ENCODE measurements around the gene JSRP1. TPM values are rescaled to one million over a fixed set of nuclear protein-coding genes. Genes with fewer than 3 reads are reported as not detected.

Gene JSRP1
- 0.35 TPM for total RNA-seq
- long read RNA-seq: 0 reads

GRCh38 chr19:2255982-2256685 lies at the start of gene JSRP1:
Gene JSRP1 (minus strand): TSS chr19:2256417. CDS start chr19:2255314, 1,103 bp downstream.
- no peak for ATAC-seq (ENCODE audit: poor library complexity)
- DNase-seq: no peak
- intact Hi-C loops (cut with DNase I): no loop called here

- intact Hi-C loops (cut with DNase I): no loop called here
- DNase-seq (no peak), ATAC-seq (ENCODE audit: poor library complexity) (no peak)
These were observed 49.4 kb upstream of the JSRP1 start for GRCh38 chr19:2305452-2306280.

GRCh38 chr19:2303211-2303798 lies 47.1 kb upstream of the JSRP1 start:
- ATAC-seq (ENCODE audit: poor library complexity): no peak
- intact Hi-C loops (cut with DNase I): no loop called here

GRCh38 chr19:2302319-2303210 lies 46.3 kb upstream of the JSRP1 start:
- peak; percentile 74 for DNase-seq
- intact Hi-C loops (cut with DNase I): no loop called here
- ATAC-seq (ENCODE audit: poor library complexity): peak; percentile 74

More at GRCh38 chr19:2303211-2303798, 47.1 kb upstream of the JSRP1 start:
- DNase-seq: no peak

- intact Hi-C loops (cut with DNase I): no loop called here
- ATAC-seq (ENCODE audit: poor library complexity): no peak
- DNase-seq: no peak
These were observed 44.3 kb upstream of the JSRP1 start for GRCh38 chr19:2300533-2300932.

- intact Hi-C loops (cut with DNase I): no loop called here
- no peak for DNase-seq
- ATAC-seq (ENCODE audit: poor library complexity): no peak
These were observed 39.9 kb upstream of the JSRP1 start for GRCh38 chr19:2296141-2296540.

- ATAC-seq (ENCODE audit: poor library complexity) (peak; percentile 80), DNase-seq (peak; percentile 55)
- intact Hi-C loops (cut with DNase I): no loop called here
These were observed 38.6 kb upstream of the JSRP1 start for GRCh38 chr19:2294687-2295335.

- intact Hi-C loops (cut with DNase I): no loop called here
- ATAC-seq (ENCODE audit: poor library complexity) (no peak), DNase-seq (no peak)
These were observed 35.1 kb upstream of the JSRP1 start for GRCh38 chr19:2291185-2291751.

GRCh38 chr19:2290441-2291184 lies 34.4 kb upstream of the JSRP1 start:
- intact Hi-C loops (cut with DNase I): no loop called here
- ATAC-seq (ENCODE audit: poor library complexity): no peak

GRCh38 chr19:2289714-2290435 lies 33.7 kb upstream of the JSRP1 start:
- DNase-seq: peak; percentile 78
- intact Hi-C loops (cut with DNase I): no loop called here
- ATAC-seq (ENCODE audit: poor library complexity): peak; percentile 52

More at GRCh38 chr19:2290441-2291184, 34.4 kb upstream of the JSRP1 start:
- DNase-seq: no peak

- ATAC-seq (ENCODE audit: poor library complexity) (no peak), DNase-seq (no peak)
- intact Hi-C loops (cut with DNase I): no loop called here
These were observed 32.8 kb upstream of the JSRP1 start for GRCh38 chr19:2288818-2289713.

GRCh38 chr19:2288338-2288817 lies 32.2 kb upstream of the JSRP1 start:
- DNase-seq (no peak), ATAC-seq (ENCODE audit: poor library complexity) (no peak)
- intact Hi-C loops (cut with DNase I): no loop called here

GRCh38 chr19:2287585-2288337 lies 31.5 kb upstream of the JSRP1 start:
- DNase-seq (no peak), ATAC-seq (ENCODE audit: poor library complexity) (no peak)
- intact Hi-C loops (cut with DNase I): no loop called here

GRCh38 chr19:2286402-2287140 lies 30.4 kb upstream of the JSRP1 start:
- ATAC-seq (ENCODE audit: poor library complexity) (no peak), DNase-seq (no peak)
- intact Hi-C loops (cut with DNase I): no loop called here

Measured in Right ventricle myocardium superior (tissue), 1 donor.